IPS-NIHi7 (cell line): ENCODE results near the gene NR6A1.
A peak's percentile ranks its signal among the peaks of the same experiment; 100 is the strongest.
"Not testable (repeated sequence)": the region's sequence is repeated elsewhere in the genome, so short reads cannot be mapped to it uniquely, and the experiment has no call there.

Experiments used
- DNase-seq: peaks from one replicate; pipeline ENCODE4 v3.0.0; 2012; ENCODE audit warnings: mixed read lengths; ENCODE audit errors: extremely low spot score

The NR6A1 gene

DNA sequence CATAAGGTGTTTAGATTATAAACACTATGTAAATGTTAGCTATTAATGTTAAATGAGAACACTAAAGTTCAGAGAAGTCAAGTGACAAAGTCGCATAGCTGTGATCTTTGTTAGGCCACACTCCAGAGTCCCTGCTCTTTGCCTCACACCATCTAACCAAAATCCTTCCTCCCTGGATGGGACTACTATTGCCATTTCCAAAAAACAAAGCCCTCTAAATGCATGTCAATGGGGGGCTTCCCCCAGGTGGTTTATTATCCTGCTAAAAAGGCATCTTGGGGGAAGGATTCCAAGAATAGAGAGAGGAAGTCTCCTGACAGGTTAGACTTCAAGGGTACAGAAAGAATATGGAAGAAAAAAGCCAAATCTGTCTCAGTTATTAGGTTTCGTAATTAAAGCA lies 10.4 kb downstream of the NR6A1 start:
- DNase-seq, result peak; percentile 54

DNA sequence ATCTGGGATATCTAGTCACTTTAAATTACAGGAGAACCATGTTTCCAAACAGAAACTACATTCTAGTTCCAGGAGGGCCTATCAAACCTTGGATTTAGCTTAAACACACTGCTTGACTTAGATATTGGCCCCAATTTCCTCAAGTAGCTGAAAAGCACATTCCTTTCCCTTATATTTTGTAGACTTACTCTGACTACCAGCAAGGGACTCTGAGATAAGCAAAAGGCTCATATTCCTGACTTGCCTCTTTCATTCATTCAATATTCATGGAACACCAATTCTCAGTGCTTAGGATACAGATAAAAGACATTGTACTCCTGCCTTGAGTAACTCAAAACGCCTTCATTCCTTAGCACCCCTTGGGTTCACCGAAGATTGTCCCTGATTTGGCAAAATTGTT lies 11.8 kb downstream of the NR6A1 start:
- DNase-seq, result no peak

DNA sequence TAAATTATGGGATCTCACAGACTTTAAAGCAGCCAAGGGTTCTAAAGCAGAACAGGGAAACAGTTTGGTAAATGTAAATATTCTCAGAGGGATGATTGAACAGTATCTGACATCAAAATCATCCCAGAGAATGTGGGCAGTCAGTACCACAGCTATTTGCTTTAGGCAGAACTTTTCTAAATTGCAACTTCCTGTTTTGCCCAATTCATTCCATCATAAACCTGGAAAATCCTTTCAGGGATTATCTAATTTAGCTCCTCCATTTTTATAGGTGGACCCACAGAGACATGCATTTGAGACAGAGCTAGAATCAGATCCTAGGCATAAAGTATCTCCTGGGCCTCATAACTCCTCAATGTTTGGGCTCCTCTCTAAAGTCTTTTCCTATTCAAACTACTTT lies 12.4 kb downstream of the NR6A1 start:
- no peak for DNase-seq

DNA sequence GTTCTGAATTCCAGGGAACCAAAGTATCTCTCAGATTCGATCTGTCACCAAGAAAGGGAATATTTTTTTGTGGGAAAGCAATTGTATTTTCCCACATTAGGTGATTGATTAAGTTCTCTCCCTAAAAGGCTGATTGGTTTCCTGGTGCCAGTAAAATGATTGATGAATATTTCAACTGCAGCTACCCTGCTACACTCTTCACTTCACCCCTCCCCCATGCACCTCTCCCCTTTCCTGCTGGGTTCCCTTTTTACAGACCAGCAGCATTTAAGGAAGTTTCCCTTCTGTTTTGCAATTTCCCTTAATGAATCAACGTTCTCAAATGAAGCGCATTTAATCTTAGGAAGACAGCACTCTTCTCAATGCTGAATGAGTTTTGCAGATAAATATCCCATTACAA lies 13.1 kb downstream of the NR6A1 start:
- peak; percentile 29 for DNase-seq

DNA sequence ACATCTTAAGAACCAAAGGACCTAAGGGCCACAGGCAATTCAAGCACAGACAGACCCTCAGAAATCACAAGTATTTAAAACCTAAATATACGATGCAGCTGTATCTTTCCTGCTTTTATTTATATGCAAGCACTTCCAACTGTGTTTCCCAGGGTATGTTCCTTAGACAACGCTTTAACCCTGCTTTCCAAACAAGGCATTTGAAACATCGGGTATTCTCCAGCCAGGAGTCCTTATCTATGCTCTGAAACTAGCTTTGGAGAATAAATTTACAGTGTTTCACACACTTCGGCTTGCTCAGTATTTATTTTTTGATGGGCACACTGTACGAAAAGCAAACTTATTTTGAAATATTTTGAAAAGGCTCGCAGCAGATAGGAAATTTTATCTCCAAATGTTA lies 13.5 kb downstream of the NR6A1 start:
- no peak for DNase-seq

DNA sequence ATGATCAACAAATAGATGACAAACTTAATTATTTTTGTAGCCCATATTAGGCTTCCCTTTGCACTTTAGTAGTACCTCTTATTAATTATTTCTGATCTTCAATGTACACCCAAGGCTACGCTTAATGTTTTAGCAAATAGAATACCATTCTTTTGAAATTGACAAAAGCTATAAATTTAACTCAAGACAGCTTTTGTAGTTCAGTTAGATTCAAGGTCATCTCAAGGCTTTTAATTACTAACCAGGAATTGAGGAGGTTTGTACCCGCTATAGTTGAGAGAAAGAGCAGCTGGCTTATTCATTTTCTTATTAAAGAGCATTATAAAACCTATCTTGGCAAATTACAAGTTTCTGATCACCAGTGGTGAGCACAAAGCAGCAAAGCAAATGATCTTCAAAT lies 15.1 kb downstream of the NR6A1 start:
- no peak for DNase-seq

DNA sequence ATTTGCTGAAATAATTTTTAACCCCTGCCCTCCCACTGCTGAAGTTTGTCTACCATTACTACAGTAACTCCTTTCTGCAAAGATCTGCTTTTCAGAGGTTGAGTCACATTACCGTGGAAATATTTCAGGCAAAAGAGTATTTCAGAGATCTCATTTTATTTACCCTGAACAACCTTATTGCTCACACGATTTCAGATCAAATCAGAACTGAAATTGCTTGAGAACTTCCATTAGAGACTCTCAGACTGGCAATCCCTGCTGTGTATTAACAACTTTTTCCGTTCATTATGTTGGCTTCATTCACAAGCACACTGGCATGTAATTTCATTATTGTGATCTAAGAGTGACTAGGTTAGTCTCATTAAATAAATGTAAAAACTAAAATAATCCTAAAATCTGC lies 16.1 kb downstream of the NR6A1 start:
- no peak for DNase-seq

DNA sequence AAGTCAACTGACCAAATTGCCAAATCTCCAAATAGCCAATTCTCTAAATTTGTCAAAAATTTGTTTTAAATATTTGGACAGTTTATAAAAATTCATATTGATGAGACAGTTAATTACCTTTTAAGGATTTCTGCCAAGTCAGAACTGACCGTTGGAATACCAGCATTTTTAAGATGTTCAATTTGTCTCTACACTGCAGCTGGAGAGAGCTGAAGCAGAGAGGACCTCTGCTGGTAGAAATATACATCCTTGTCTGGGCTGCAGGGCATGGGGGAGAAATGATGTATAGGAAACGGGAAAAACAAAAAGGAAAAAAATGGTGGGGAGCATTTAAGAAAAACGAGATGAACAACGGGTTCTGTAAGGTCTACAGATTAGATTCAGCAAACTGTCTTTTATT lies 16.8 kb downstream of the NR6A1 start:
- DNase-seq, result peak; percentile 28

DNA sequence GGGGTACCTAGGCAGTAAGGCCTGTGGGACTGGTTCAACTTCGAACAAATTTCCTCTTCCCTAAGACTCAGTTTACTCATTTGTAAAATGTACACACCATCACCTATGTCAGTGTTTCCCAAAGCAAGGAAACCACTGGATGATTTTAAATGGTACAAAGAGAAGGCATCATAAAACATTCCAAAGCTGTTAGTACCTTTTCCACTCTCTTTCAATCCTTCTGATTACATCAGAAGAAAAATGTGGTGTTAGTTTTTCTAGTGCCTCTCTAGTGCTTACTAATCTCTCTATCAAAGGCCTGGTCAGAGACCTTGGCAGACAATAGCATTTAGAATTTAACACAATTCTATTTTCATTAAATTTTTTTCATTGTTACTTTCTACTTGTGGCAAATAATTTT lies 18.1 kb downstream of the NR6A1 start:
- DNase-seq, result no peak

DNA sequence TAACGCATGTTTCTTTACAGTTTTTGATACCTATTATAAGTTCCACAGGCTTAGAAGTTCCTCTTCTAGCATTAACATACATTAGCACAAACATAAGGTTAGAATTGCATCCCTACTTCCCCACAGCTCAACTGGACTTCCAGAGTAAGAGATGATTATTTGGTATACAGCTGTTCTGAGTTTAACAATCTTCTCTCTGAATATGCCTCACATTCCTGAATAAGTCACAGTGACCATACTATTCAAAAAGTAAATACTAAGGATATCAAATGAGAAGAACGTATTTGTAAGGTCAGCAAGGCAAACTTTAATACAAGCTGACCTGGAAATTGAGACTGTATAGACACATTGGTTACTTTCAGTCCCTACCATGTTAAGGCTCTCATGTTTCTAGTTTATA lies 21.3 kb downstream of the NR6A1 start:
- no peak for DNase-seq

DNA sequence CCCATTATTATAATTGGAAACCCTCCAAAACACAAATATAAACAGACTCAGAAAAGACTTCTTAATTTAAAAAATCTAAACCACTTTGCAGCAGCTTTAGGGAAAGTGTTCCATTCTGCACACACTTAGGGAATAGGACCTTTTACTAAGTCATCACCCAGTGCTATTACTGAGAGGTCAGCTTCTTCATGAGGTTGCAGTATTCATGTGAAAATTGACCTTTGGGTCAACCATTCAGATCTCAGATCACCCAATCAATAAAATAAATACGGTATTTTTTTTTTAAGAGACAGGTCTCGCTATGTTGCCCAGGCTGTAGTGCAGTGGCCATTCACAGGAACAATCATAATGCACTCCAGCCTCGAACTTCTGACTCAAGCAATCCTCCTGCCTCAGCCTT lies 21.8 kb downstream of the NR6A1 start:
- DNase-seq, result no peak

DNA sequence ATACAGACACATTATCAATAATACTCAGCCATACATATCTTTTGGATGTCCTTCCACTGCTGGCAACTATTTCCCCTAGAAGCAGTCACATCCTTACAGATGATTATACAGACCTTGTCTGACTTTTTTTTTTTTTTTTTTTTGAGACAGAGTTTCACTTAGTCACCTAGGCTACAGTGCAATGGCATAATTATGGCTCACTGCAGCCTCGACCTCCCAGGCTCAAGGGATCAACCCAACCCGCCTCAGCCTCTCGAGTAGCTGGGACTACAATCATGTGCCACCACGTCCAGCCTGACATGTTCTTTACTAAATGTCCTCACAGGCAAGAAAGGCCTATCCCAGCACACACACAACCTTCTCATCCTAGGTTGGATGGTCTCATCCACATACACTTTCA lies 24.0 kb downstream of the NR6A1 start:
- DNase-seq, result no peak

DNA sequence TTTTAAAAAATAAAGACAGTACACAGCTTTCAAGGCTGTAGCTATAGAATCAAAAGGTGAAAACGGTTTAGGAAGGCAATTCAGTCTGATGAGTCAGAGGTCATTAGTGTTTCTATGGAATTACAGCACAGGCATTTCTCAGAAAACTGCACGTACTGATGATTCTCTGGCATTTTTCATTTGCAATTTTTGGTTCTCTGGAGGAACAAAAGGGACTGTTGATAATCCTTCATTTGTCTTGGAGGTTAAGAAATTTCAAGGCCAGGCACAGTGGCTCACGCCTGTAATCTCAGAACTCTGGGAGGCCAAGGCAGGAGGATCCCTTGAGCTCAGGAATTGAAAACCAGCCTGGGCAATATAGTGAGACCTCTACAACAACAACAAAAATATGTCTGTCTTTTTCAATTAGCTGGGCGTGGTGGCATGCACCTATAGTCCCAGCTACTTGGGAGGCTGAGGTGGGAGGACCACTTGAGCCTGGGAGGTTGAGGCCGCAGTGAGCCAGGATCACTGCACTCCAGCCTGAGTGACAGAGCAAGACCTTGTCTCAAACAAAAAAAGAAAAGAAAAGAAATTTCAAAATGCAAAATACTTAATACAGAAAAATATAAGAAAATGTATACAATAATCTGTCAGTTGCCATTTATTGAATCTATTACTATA lies 27.3 kb downstream of the NR6A1 start:
- DNase-seq, result no peak

DNA sequence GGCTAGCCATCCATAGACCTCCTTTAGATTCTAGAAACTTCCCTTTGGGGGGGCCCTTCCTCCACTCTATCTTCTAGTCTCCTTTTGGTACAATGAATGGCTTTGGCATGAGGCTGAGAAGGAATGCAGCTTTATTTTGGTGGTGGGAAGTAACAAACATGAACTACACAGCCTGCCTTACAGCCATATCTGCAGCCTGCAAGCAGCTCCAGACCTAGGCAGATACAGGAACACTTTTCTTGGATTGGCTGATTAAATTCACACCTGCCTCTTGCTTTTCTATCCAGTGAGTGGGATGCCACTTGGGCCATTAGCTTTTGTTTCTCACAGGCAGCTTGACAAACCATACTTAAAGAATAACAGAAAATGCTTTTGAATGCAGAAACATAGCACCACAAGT lies 28.2 kb downstream of the NR6A1 start:
- no peak for DNase-seq

DNA sequence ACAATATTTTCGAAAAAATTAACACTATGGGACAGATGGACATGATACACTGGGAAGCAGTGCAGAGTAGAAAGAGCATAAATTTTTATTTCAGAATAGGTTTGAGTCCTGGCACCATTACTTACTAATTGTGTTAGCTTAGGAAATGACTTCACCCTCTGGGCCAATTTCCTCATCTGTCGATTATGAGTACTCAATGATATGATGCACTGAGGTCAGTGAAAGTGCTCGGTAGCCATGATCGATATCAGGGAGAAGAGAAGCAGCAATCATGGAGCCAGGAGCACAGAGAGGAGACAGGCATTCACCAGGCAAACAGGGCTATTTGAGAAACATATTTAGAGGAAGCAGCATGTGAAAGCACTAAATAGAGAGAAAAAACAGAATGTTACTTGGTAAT lies 29.4 kb downstream of the NR6A1 start:
- no peak for DNase-seq

DNA sequence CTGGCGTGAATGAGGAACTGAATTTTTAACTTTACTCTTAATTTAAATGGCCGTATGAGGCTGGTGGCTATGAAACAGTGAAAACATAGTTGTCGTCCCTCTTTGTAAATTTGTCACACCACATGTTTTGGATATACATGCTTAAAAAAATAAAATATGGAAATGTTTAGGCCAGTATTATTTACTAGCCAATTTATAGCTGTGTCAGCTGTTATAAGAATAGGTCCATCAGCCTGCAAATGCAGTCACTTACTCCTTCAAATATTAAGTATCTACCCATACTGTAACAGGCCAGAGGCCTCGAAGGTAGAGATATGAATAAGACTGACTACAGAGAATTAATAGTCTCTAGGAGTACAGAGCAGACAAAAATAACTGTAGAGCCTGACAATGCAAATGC lies 30.0 kb downstream of the NR6A1 start:
- no peak for DNase-seq

DNA sequence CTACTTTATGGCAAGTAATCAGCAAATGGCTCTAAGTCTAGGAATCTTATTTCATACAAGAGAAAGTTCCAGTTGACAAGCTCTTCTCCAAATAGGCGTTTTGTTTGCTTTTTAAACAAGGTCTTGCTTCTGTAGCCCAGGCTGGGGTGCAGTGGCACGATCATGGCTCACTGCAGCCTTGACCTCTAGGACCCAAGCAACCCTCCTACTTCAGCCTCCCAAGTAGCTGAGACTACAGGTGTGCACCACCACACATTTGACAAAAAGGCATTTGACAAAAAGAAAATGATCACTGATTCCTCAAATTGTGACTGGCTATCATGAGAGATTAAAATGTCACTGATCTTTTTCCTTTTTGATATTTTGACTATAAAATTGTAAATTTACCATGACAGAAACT lies 31.8 kb downstream of the NR6A1 start:
- DNase-seq, result no peak

DNA sequence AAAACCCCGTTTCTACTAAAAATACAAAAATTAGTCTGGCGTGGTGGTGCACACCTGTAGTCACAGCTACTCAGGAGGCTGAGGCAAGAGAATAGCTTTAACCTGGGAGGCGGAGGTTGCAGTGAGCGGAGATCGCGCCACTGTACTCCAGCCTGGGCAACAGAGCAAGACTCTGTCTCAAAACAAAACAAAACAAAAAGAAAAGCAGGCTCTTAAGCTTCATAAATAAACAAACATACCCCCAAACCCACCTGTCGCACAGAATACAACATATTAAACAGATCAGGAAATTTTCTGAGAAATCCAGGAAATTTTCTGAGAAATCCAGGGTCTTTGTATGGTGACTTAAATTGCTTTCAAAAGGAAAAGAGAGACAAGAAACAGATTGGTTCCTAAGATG lies 33.0 kb downstream of the NR6A1 start:
- DNase-seq, result not testable (repeated sequence)

DNA sequence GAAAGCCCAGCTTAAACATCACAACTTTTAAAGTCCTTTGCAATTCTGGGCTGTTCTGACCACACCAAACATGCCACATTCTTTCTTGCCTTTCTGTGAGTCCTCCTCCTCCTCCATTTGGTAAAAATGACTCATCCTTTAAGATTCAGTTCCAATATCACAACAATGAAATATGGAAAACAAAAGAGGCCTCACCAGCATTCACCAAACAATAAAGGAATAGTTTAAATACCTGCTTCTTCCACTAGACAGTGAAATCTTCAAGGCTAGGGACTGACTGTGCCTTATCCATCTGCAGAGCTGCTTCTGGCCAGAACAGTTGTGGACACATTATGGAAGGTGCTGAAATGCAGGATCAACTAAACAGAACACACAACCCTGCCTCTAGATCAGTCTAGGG lies 36.0 kb downstream of the NR6A1 start:
- no peak for DNase-seq

DNA sequence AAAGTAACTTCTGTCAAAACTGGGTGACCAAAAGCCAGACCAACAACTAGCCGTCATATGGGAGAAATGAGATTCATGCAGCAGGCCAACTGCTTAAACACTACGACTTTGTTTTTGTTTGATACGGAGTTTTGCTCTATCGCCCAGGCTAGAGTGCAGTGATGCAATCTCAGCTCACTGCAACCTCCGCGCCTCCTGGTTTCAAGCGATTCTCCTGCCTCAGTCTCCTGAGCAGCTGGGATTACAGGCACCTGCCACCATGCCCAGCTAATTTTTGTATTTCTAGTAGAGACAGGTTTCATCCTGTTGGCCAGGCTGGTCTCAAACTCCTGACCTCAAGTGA lies 36.4 kb downstream of the NR6A1 start:
- not testable (repeated sequence) for DNase-seq

DNA sequence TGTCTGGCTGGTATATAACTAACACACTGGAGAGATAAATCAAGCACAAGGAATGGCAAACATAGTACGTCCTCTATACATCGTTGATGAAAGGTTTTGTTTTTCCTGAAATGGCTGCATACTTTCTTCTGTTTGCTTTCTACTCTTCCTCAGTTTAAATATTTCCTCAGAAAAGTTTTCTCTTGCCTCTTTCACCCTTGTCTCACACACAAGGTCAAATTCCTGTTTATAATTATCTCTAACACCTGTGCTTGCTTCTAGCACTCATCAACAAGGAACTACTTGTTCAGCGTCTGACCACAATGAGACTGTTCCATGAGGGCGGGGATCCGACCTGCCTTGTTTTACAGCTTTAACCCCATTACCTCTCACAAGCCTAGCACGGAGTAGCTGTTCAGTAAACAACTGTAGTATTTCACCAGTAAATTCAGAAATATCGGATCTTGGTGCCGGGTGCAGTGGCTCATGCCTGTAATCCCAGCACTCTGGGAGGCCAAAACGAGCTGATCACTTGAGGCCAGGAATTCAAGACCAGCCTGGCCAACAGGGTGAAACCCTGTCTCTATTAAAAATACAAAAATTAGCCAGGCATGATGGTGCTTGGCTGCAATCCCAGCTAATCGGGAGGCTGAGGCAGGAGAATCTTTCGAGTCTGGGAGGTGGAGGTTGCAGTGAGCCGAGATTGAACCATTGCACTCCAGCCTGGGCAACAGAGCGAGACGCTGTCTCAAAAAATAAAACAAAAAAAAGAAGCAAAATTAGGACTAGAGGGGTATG lies 37.0 kb downstream of the NR6A1 start:
- DNase-seq, result no peak

DNA sequence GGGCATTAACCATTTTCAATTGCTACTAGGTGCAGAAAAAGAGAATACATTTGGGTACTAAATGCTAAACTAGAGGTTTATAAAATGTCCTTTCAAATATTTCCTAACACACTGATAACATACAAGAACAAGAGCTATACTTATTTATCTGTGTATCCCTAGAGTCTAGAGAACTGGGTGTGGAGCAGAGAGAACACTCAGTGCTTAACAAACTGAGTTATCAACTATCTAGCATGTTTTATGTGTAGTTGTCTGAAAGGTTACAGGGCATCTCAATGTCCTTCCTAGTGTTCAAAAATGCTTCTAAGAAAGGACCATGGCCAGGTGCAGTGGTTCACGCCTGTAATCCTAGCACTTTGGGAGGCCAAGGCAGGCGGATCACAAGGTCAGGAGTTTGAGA lies 40.3 kb downstream of the NR6A1 start:
- DNase-seq, result no peak

DNA sequence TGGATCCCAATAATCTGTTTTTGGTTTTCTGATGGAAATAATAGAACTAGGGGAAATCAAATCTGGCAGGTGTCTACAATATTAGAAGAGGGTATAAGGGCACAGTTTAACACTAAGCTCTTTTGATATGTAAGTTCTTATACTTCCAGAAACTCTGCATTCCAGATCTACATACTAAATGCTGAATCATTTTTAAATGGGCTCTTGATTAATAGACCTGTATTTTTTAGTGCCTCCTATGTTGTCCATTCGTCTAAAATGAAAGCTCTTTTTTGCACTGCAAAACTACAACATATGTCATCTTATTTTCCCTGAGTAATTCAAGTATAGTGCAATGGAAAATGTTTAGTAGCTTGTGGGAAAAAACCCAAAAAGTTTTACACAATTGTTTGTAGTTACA lies 44.2 kb downstream of the NR6A1 start:
- no peak for DNase-seq

DNA sequence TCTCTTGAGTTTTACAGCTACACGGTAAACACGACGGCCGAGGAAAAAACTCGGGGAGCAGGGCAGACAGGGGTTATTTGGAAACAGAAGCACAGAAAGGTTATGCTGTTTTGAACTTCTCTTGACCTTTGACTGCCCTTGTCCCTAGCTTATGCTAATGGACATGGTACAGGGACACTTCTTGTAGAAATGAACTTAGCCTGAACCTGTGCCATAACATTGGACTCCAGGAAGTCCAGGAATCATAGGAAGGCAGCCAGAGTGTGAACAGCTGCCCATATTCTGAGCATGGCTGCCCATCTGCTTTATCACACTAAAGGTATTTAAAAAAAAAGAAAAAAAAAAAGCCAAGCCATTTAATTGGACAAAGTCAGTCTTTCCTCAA lies 46.1 kb downstream of the NR6A1 start:
- no peak for DNase-seq
